Endothelial cell of umbilical vein (primary cell): Measurements from ENCODE around the gene ADNP. TPM values are rescaled to one million over a fixed set of nuclear protein-coding genes. Genes with fewer than 3 reads are reported as not detected.

Experiments
- BruUV-seq: library from RNA; stranded (reverse); fragments of 400-500 nt; replicated peaks from 2 replicates; lab custom pipeline; 2021; lab: Mats Ljungman, UMichigan
- CTCF ChIA-PET: fragments of 300-600, 350-600 bp; sonication (Branson Sonifier 250); formaldehyde crosslinking; loops from one replicate; lab custom pipeline; 2021; ENCODE audit warnings: antibody characterized with exemption, inconsistent platforms; lab: Charles Lee
- POLR2A ChIA-PET: fragments of 300-600, 350-600 bp; sonication (Branson Sonifier 250); formaldehyde crosslinking; loops from one replicate; lab custom pipeline; 2021; ENCODE audit warnings: antibody characterized with exemption, inconsistent platforms; lab: Charles Lee
- DNase-seq: peaks from one replicate; pipeline ENCODE4 v3.0.0-alpha.2; 2011; ENCODE audit warnings: low read depth, low spot score
- FAIRE-seq: peaks from 2 replicates; lab custom pipeline; 2011; peaks lifted over from hg19 to GRCh38; lab: Jason Lieb, UNC
- H2AFZ ChIP-seq: 2 replicates; pipeline ENCODE4 v1.6.0; 2012; ENCODE audit warnings: low read depth, low read length, control low read depth, inconsistent platforms
- H3K27ac ChIP-seq: 2 replicates; pipeline ENCODE4 v1.5.1; 2011; ENCODE audit warnings: low read depth, mild to moderate bottlenecking, control low read depth, low read length, moderate library complexity; ENCODE audit not compliant: insufficient read depth
- H3K27me3 ChIP-seq, 2 experiments: 2 replicates each; pipeline versions ENCODE4 v1.6.0 to v1.6.1; 2011; ENCODE audit warnings: low read length in 2 of 2, mixed read lengths in 1 of 2; ENCODE audit not compliant: control insufficient read depth in 2 of 2, insufficient read depth in 2 of 2
- H3K36me3 ChIP-seq, 2 experiments: 2 replicates in 1 of 2; 3 replicates in 1 of 2; pipeline ENCODE4 v1.5.1; 2011; ENCODE audit warnings: low read length in 2 of 2, mild to moderate bottlenecking in 1 of 2, moderate library complexity in 1 of 2; ENCODE audit not compliant: control insufficient read depth in 2 of 2, insufficient read depth in 2 of 2; ENCODE audit errors: extremely low read depth in 1 of 2
- H3K4me1 ChIP-seq: 3 replicates; pipeline ENCODE4 v1.5.1; 2011; ENCODE audit warnings: mild to moderate bottlenecking, low read length; ENCODE audit not compliant: control insufficient read depth, insufficient read depth; ENCODE audit errors: extremely low read depth
- H3K4me2 ChIP-seq: 2 replicates; pipeline ENCODE4 v1.6.1; 2011; ENCODE audit warnings: low read length, control low read depth, mixed read lengths; ENCODE audit not compliant: insufficient read depth
- H3K4me3 ChIP-seq, 3 experiments: fragments of 200-600 bp in 1 of 3; sonication (generic), shearing (Covaris generic) in 1 of 3; replicated peaks in 1 of 3; 2 replicates each; pipeline ENCODE4 v1.5.1; 2011 to 2016; ENCODE audit warnings: control low read depth in 3 of 3, low read length in 3 of 3, mild to moderate bottlenecking in 2 of 3, inconsistent platforms in 1 of 3, low read depth in 1 of 3, moderate library complexity in 1 of 3; ENCODE audit not compliant: insufficient read depth in 1 of 3
- H3K79me2 ChIP-seq: 2 replicates; pipeline ENCODE4 v1.6.0; 2012; ENCODE audit warnings: low read length, inconsistent platforms; ENCODE audit not compliant: control insufficient read depth, insufficient read depth
- H3K9ac ChIP-seq: replicated peaks from 2 replicates; pipeline ENCODE3; 2011; ENCODE audit warnings: low read length, control low read depth; ENCODE audit not compliant: insufficient read depth; ENCODE audit errors: extremely low read depth
- H3K9me1 ChIP-seq: replicated peaks from 3 replicates; pipeline ENCODE4 v1.6.0; 2011; ENCODE audit warnings: mild to moderate bottlenecking, low read length; ENCODE audit not compliant: control insufficient read depth, insufficient read depth; ENCODE audit errors: extremely low read depth
- H3K9me3 ChIP-seq: replicated peaks from 2 replicates; pipeline ENCODE4 v1.5.1; 2012; ENCODE audit warnings: low read length, inconsistent platforms; ENCODE audit not compliant: control insufficient read depth, insufficient read depth
- H4K20me1 ChIP-seq: replicated peaks from 2 replicates; pipeline ENCODE3; 2011; ENCODE audit warnings: mild to moderate bottlenecking, low read length; ENCODE audit not compliant: control insufficient read depth, insufficient read depth; ENCODE audit errors: extremely low read depth
- CTCF ChIP-seq, 2 donors: IDR thresholded peaks; 1 replicate in 1 of 2; 2 replicates in 1 of 2; pipeline ENCODE4 v1.5.1; 2011; ENCODE audit warnings: low read length in 2 of 2, mild to moderate bottlenecking in 2 of 2, moderate library complexity in 2 of 2, control low read depth in 1 of 2, inconsistent platforms in 1 of 2, low read depth in 1 of 2; ENCODE audit not compliant: insufficient read depth in 1 of 2; ENCODE audit errors: extremely low read depth in 1 of 2
- EZH2 ChIP-seq: IDR thresholded peaks from 2 replicates; pipeline ENCODE4 v1.6.1; 2012; ENCODE audit warnings: borderline replicate concordance, low read depth, mild to moderate bottlenecking, moderate library complexity, low read length, inconsistent platforms; ENCODE audit not compliant: severe bottlenecking
- FOS ChIP-seq: IDR thresholded peaks from 2 replicates; pipeline ENCODE4 v1.6.1; 2011; ENCODE audit warnings: mild to moderate bottlenecking, low read length, moderate library complexity, borderline replicate concordance; ENCODE audit not compliant: insufficient read depth
- GATA2 ChIP-seq: IDR thresholded peaks from 2 replicates; pipeline ENCODE4 v1.7.0; 2011; ENCODE audit warnings: low read depth, mild to moderate bottlenecking, moderate library complexity, mixed read lengths, low read length; ENCODE audit not compliant: insufficient read length, insufficient read depth
- JUN ChIP-seq: IDR thresholded peaks from 2 replicates; pipeline ENCODE4 v1.6.1; 2011; ENCODE audit warnings: borderline replicate concordance, low read depth; ENCODE audit not compliant: insufficient read length, insufficient read depth
- MAX ChIP-seq: IDR thresholded peaks from 2 replicates; pipeline ENCODE4 v1.6.1; 2011; ENCODE audit not compliant: insufficient read depth, insufficient read length
- MYC ChIP-seq: IDR thresholded peaks from one replicate; pipeline ENCODE4 v1.6.1; 2011; ENCODE audit warnings: mild to moderate bottlenecking, low read depth, low read length
- POLR2A ChIP-seq: IDR thresholded peaks from 2 replicates; pipeline ENCODE4 v1.6.1; 2012; ENCODE audit warnings: low read depth, mild to moderate bottlenecking, control low read depth, low read length
- POLR2AphosphoS5 ChIP-seq: IDR thresholded peaks from 2 replicates; pipeline ENCODE4 v1.6.1; 2012; ENCODE audit warnings: low read depth, mild to moderate bottlenecking, control low read depth, low read length, moderate library complexity; ENCODE audit not compliant: insufficient read depth
- dilution Hi-C: fragments of 300-500 bp; cut with MboI; formaldehyde crosslinking; loops from one replicate; pipeline ENCODE4 v1.15.0; 2019; ENCODE audit warnings: low sequenced_read_pairs; ENCODE audit not compliant: extremely low pct_ligation_motif_present
- intact Hi-C: fragments of 100-400 bp; cut with micrococcal nuclease; formaldehyde crosslinking; loops from one replicate; pipeline ENCODE4 v1.10.0; 2022
- polyA plus RNA-seq, 4 experiments: library from polyadenylated mRNA; depleted of rRNA in 3 of 4; stranded (reverse) in 3 of 4; unstranded in 1 of 4; fragments of >200 nt; gene quantifications; 2 replicates each; pipeline versions ENCODE4 v1.2.1 to v1.2.3, GENCODE V29; 2011 to 2012; ENCODE audit warnings: missing spikeins in 1 of 4
- total RNA-seq: library from RNA; stranded (reverse); gene quantifications from 2 replicates; pipeline ENCODE4 v1.2.3, GENCODE V29; 2021

ADNP gene
- total and polyA plus RNA-seq, 2 donors (not counting 3 experiments of a cell fraction or from before 2014, with no cell fraction given), result 17.8 to 66.0 TPM

- CTCF ChIA-PET, result interaction anchor here (1.2 to 2.6 kb wide), 3 partner anchors 10 to 74 kb away, joined by 3 to 8 read pairs (median 4); partner anchors contain the start of gene BCAS4
- Histone ChIP-seq H3K27me3 (no peaks in the 10 kb centered on the region), H4K20me1 (no peaks in the 10 kb centered on the region), H2AFZ (no peak overlapping the region), H3K27ac (no peak overlapping the region), H3K9ac (no peak overlapping the region), H3K9me1 (no peaks in the 10 kb centered on the region), H3K4me1 (no peaks in the 10 kb centered on the region), H3K4me3 (no peak overlapping the region), H3K4me2 (no peak overlapping the region), H3K36me3 (no peaks in the 10 kb centered on the region), H3K9me3 (no peaks in the 10 kb centered on the region), H3K79me2 (no peaks in the 10 kb centered on the region)
- intact Hi-C loops (no loop called here), dilution Hi-C loops (no loop called here)
- TF ChIP-seq CTCF (IDR thresholded peaks at IDR 0.05; ENCODE audit: extremely low read depth in 1 of 2, insufficient read depth in 1 of 2, low read depth in 1 of 2, low read length in 2 of 2), result no peak
- no peak for TF ChIP-seq MAX
- TF ChIP-seq POLR2A, result no peak
- TF ChIP-seq POLR2AphosphoS5, result no peak
- TF ChIP-seq FOS, result no peak
- no peak for TF ChIP-seq EZH2
- TF ChIP-seq GATA2, result no peak
- no peak for TF ChIP-seq MYC
- no peak for TF ChIP-seq JUN
- no peak for FAIRE-seq
- BruUV-seq, result no TSS peak
- POLR2A ChIA-PET, result no interaction called here
- DNase-seq, result no peak
Measured at GRCh38 chr20:50868509-50869495, 62.4 kb downstream of the ADNP start.
